ENCODE results near the gene ATP13A3.
"Not testable (repeated sequence)": the region's sequence is repeated elsewhere in the genome, so short reads cannot be mapped to it uniquely, and the experiment has no call there.

Gene ATP13A3

GRCh38 chr3:194521510-194522260, 34.9 kb upstream of the ATP13A3 start:
- no peak for TF ChIP-seq CTCF (IDR thresholded peaks at IDR 0.05; ENCODE audit: low read depth, low read length)
- H3K4me3 ChIP-seq (ENCODE audit: low read depth, low read length), result no peak overlapping the region

GRCh38 chr3:194520682-194521162, 33.9 kb upstream of the ATP13A3 start:
- H3K4me3 ChIP-seq (ENCODE audit: low read depth, low read length), result not testable (repeated sequence)

GRCh38 chr3:194520201-194520600, 33.4 kb upstream of the ATP13A3 start:
- not testable (repeated sequence) for H3K4me3 ChIP-seq (ENCODE audit: low read depth, low read length)

GRCh38 chr3:194518652-194519051, 31.9 kb upstream of the ATP13A3 start:
- no peak for TF ChIP-seq CTCF (IDR thresholded peaks at IDR 0.05; ENCODE audit: low read depth, low read length)
- H3K4me3 ChIP-seq (ENCODE audit: low read depth, low read length), result no peak overlapping the region

- no peak for TF ChIP-seq CTCF (IDR thresholded peaks at IDR 0.05; ENCODE audit: low read depth, low read length)
- no peak overlapping the region for H3K4me3 ChIP-seq (ENCODE audit: low read depth, low read length)
Observed at GRCh38 chr3:194517333-194517732, 30.5 kb upstream of the ATP13A3 start.

DNA sequence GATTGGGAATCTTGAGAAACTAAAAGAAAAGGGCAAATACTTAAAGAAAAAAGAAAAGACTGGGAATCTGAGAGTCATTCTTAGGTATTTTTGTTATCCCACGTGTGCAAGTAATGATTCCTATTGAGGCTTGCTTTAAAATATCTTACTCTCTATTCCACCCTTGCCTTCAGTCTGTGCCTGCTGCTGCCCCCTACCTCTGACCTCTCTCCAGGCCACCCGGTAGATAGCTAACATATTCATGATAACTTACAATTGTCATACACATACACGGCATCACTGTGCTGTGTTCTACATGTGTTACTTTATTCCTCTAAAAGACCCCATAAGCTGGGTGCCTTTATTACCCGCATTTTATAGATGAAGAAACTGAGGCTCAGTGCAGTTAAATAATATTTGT, 27.8 kb upstream of the ATP13A3 start:
- no peak overlapping the region for H3K4me3 ChIP-seq (ENCODE audit: low read depth, low read length)
- no peak for TF ChIP-seq CTCF (IDR thresholded peaks at IDR 0.05; ENCODE audit: low read depth, low read length)

DNA sequence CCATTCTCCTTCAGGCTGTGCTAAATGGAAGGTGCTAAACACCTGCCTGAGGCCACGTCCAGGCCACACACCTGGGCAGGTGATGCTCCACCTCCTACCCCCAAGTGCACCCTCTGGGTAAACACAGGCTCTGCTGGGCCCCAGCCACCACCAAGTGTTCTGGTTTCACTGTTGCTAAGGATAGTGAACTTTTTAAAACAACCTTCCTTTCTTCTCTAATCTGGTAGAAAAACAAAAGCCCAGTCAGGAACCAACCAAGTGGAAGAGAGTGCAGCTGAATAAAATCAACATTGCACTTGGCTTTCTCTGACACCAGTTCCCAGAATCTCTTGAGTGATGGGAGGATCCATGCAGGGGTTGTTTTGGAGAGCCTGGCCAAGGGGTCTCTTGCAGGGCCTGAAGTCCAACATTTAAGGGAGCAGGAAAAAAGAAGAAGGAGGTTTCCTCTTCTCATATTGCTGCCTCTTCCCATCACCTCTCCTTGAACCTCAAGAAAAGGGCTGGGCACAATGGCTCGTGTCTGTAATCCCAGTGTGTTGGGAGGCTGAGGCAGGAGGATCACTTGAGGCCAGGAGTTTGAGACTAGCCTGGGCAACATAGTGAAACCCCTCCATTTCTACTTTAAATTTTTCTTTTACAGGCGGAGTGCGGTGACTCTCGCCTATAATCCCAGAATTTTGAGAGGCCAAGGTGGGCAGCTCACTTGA, 26.2 kb upstream of the ATP13A3 start:
- no peak for TF ChIP-seq CTCF (IDR thresholded peaks at IDR 0.05; ENCODE audit: low read depth, low read length)

More for the DNA sequence above, 26.2 kb upstream of the ATP13A3 start:
- no peak overlapping the region for H3K4me3 ChIP-seq (ENCODE audit: low read depth, low read length)
